ENCODE results near the gene WNK1.

Gene WNK1

GRCh38 chr12:802242-803120 is 50.1 kb downstream of the WNK1 start:
- no peak for TF ChIP-seq CTCF (IDR thresholded peaks at IDR 0.05; ENCODE audit: control insufficient read depth, insufficient read depth, low read depth, low read length, missing control alignments)
- H3K4me3 ChIP-seq (ENCODE audit: control insufficient read depth, low read depth, low read length), result no peak overlapping the region
- no peak for DNase-seq (ENCODE audit: low read depth)

- H3K4me3 ChIP-seq (ENCODE audit: control insufficient read depth, low read depth, low read length), result no peak overlapping the region
- no peak for DNase-seq (ENCODE audit: low read depth)
- TF ChIP-seq CTCF (IDR thresholded peaks at IDR 0.05; ENCODE audit: control insufficient read depth, insufficient read depth, low read depth, low read length, missing control alignments), result no peak
Measured at GRCh38 chr12:805022-805632, 52.7 kb downstream of the WNK1 start.

- peak; percentile 49 for DNase-seq (ENCODE audit: low read depth)
- no peak for TF ChIP-seq CTCF (IDR thresholded peaks at IDR 0.05; ENCODE audit: control insufficient read depth, insufficient read depth, low read depth, low read length, missing control alignments)
- no peak overlapping the region for H3K4me3 ChIP-seq (ENCODE audit: control insufficient read depth, low read depth, low read length)
Measured at GRCh38 chr12:806200-806791, 53.9 kb downstream of the WNK1 start.

- H3K4me3 ChIP-seq (ENCODE audit: control insufficient read depth, low read depth, low read length), result no peak overlapping the region
- DNase-seq (ENCODE audit: low read depth), result no peak
- TF ChIP-seq CTCF (IDR thresholded peaks at IDR 0.05; ENCODE audit: control insufficient read depth, insufficient read depth, low read depth, low read length, missing control alignments), result no peak
Measured at GRCh38 chr12:807041-807735, 54.8 kb downstream of the WNK1 start.

- no peak for TF ChIP-seq CTCF (IDR thresholded peaks at IDR 0.05; ENCODE audit: control insufficient read depth, insufficient read depth, low read depth, low read length, missing control alignments)
- H3K4me3 ChIP-seq (ENCODE audit: control insufficient read depth, low read depth, low read length), result no peak overlapping the region
- no peak for DNase-seq (ENCODE audit: low read depth)
Measured at GRCh38 chr12:810116-810515, 57.7 kb downstream of the WNK1 start.

- no peak overlapping the region for H3K4me3 ChIP-seq (ENCODE audit: control insufficient read depth, low read depth, low read length)
- no peak for DNase-seq (ENCODE audit: low read depth)
- TF ChIP-seq CTCF (IDR thresholded peaks at IDR 0.05; ENCODE audit: control insufficient read depth, insufficient read depth, low read depth, low read length, missing control alignments), result no peak
Measured at GRCh38 chr12:810671-811415, 58.5 kb downstream of the WNK1 start.
